ENCODE data around the gene S1PR4.

Gene S1PR4

GRCh38 chr19:3224346-3225168 lies 46.0 kb downstream of the S1PR4 start, which contains the start of gene CELF5:
Gene CELF5 (plus strand): TSS chr19:3224661. CDS start chr19:3224740, 79 bp downstream.
- peak in 1 of 2 donors; percentile 10 for DNase-seq

GRCh38 chr19:3225169-3225485 lies 46.6 kb downstream of the S1PR4 start:
- no peak for DNase-seq

GRCh38 chr19:3225677-3226093 lies 47.1 kb downstream of the S1PR4 start:
- no peak for DNase-seq

GRCh38 chr19:3227054-3227626 lies 48.6 kb downstream of the S1PR4 start:
- DNase-seq = no peak

GRCh38 chr19:3229346-3229743 lies 50.8 kb downstream of the S1PR4 start:
- DNase-seq = no peak
